ENCODE measurements around the gene SLC4A9.

Gene SLC4A9

GRCh38 chr5:140347360-140347759 is 12.6 kb upstream of the SLC4A9 start:
- Histone ChIP-seq H3F3A (ENCODE audit: insufficient read depth, low read length) (no peaks in the 10 kb centered on the region), H3K9me2 (ENCODE audit: low read depth, low read length) (no peaks in the 10 kb centered on the region), H3K9me3 (ENCODE audit: low read length) (no peaks in the 10 kb centered on the region), H3K36me3 (ENCODE audit: insufficient read depth, low read length) (peaks cover 16% of the 10 kb centered on the region; the same call in 1 of the 2 replicates), H3K27ac (ENCODE audit: low read depth, low read length, poor library complexity, severe bottlenecking) (peak overlapping the region; percentile 78), H4K20me1 (ENCODE audit: insufficient read depth, low read length) (no peaks in the 10 kb centered on the region), H3K9ac (ENCODE audit: low read length) (peak overlapping the region; percentile 84), H2AFZ (ENCODE audit: low read length) (no peak overlapping the region), H3K4me1 (ENCODE audit: insufficient read depth, low read length, severe bottlenecking) (peaks cover 67% of the 10 kb centered on the region), H3K4me2 (ENCODE audit: low read length) (peak overlapping the region; percentile 84), H3K27me3 (ENCODE audit: insufficient read depth, low read length) (no peaks in the 10 kb centered on the region), H3K79me2 (ENCODE audit: insufficient read depth, low read length) (peaks cover 16% of the 10 kb centered on the region; the same call in 1 of the 2 replicates), H3K4me3 (ENCODE audit: low read depth, low read length, poor library complexity, severe bottlenecking) (peak overlapping the region; percentile 78)
- TF ChIP-seq CTCF (IDR thresholded peaks at IDR 0.05; ENCODE audit: low read length) = no peak
- no peak for TF ChIP-seq EZH2 (IDR thresholded peaks at IDR 0.05; ENCODE audit: borderline replicate concordance, low read length)

GRCh38 chr5:140348104-140348503 is 11.9 kb upstream of the SLC4A9 start:
- H2AFZ ChIP-seq (ENCODE audit: low read length) = no peak overlapping the region
- H3K79me2 ChIP-seq (ENCODE audit: insufficient read depth, low read length) = peaks cover 16% of the 10 kb centered on the region; the same call in 1 of the 2 replicates
- no peaks in the 10 kb centered on the region for H3F3A ChIP-seq (ENCODE audit: insufficient read depth, low read length)
- H3K27ac ChIP-seq (ENCODE audit: low read depth, low read length, poor library complexity, severe bottlenecking) = peak overlapping the region; percentile 78
- TF ChIP-seq CTCF (IDR thresholded peaks at IDR 0.05; ENCODE audit: low read length) (no peak), EZH2 (IDR thresholded peaks at IDR 0.05; ENCODE audit: borderline replicate concordance, low read length) (no peak)
- H3K9me3 ChIP-seq (ENCODE audit: low read length) = no peaks in the 10 kb centered on the region
- H4K20me1 ChIP-seq (ENCODE audit: insufficient read depth, low read length) = no peaks in the 10 kb centered on the region
- H3K4me3 ChIP-seq (ENCODE audit: low read depth, low read length, poor library complexity, severe bottlenecking) = peak overlapping the region; percentile 78
- H3K9me2 ChIP-seq (ENCODE audit: low read depth, low read length) = no peaks in the 10 kb centered on the region
- peak overlapping the region; percentile 84 for H3K4me2 ChIP-seq (ENCODE audit: low read length)
- peak overlapping the region; percentile 84 for H3K9ac ChIP-seq (ENCODE audit: low read length)
- H3K4me1 ChIP-seq (ENCODE audit: insufficient read depth, low read length, severe bottlenecking) = peaks cover 59% of the 10 kb centered on the region
- H3K27me3 ChIP-seq (ENCODE audit: insufficient read depth, low read length) = no peaks in the 10 kb centered on the region
- H3K36me3 ChIP-seq (ENCODE audit: insufficient read depth, low read length) = peaks cover 16% of the 10 kb centered on the region; the same call in 1 of the 2 replicates

- no peaks in the 10 kb centered on the region for H3F3A ChIP-seq (ENCODE audit: insufficient read depth, low read length)
- H4K20me1 ChIP-seq (ENCODE audit: insufficient read depth, low read length) = no peaks in the 10 kb centered on the region
- H3K4me1 ChIP-seq (ENCODE audit: insufficient read depth, low read length, severe bottlenecking) = peaks cover 52% of the 10 kb centered on the region
- H3K36me3 ChIP-seq (ENCODE audit: insufficient read depth, low read length) = peaks cover 9% of the 10 kb centered on the region; the same call in 1 of the 2 replicates
- H2AFZ ChIP-seq (ENCODE audit: low read length) = no peak overlapping the region
- H3K4me2 ChIP-seq (ENCODE audit: low read length) = no peak overlapping the region
- H3K27ac ChIP-seq (ENCODE audit: low read depth, low read length, poor library complexity, severe bottlenecking) = peak overlapping the region; percentile 78
- H3K9me2 ChIP-seq (ENCODE audit: low read depth, low read length) = no peaks in the 10 kb centered on the region
- no peak overlapping the region for H3K4me3 ChIP-seq (ENCODE audit: low read depth, low read length, poor library complexity, severe bottlenecking)
- no peaks in the 10 kb centered on the region for H3K9me3 ChIP-seq (ENCODE audit: low read length)
- H3K79me2 ChIP-seq (ENCODE audit: insufficient read depth, low read length) = peaks cover 16% of the 10 kb centered on the region; the same call in 1 of the 2 replicates
- H3K27me3 ChIP-seq (ENCODE audit: insufficient read depth, low read length) = no peaks in the 10 kb centered on the region
- H3K9ac ChIP-seq (ENCODE audit: low read length) = no peak overlapping the region
- TF ChIP-seq EZH2 (IDR thresholded peaks at IDR 0.05; ENCODE audit: borderline replicate concordance, low read length) (no peak), CTCF (IDR thresholded peaks at IDR 0.05; ENCODE audit: low read length) (no peak)
Observed at GRCh38 chr5:140349244-140349643, 10.8 kb upstream of the SLC4A9 start.
